Airway epithelial cell (primary cell): ENCODE results near the gene LST1. TPM values are rescaled to one million over a fixed set of nuclear protein-coding genes. Genes with fewer than 3 reads are reported as not detected.

Experiments used
- total RNA-seq: library from RNA; depleted of rRNA; stranded (reverse); fragments of >200 nt; gene quantifications from 2 replicates; pipeline ENCODE4 v1.2.3, GENCODE V29; 2015

The LST1 gene
- total RNA-seq, result not detected in 2 replicates

DNA sequence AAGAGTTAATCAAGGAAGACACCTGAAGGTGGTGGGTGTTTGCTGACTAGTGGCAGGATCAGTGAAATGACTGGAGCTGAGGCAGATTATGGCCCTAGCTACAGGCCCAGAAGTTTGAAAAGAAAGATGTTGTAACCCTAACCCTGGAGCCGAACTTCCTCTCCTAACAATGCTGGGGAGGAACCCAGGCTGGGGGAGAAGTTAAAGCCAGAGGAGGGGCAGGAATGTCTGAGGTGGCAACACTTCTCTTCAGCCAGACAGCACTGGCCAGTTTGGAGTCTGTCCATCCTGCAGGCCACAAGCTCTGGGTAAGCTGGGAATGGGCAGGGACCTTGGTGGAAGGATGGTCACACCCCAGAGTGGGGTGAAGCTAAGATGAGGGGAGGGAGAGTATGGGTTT is at the start of gene LST1:
TSS of gene LST1 (plus strand) at position 270 of the 400 bp plus-strand sequence. CDS start 1,023 bp downstream, outside the sequence.

GRCh38 chr6:31541658-31542521 is 44.2 kb upstream of the LST1 start, which contains the start of gene DDX39B:
Gene DDX39B (minus strand): TSS chr6:31542003. CDS start chr6:31540532, 1,471 bp downstream.

GRCh38 chr6:31546339-31546957 is 39.6 kb upstream of the LST1 start, which contains the start of gene ATP6V1G2:
Gene ATP6V1G2 (minus strand): TSS chr6:31546608. CDS start chr6:31546559, 49 bp downstream.

GRCh38 chr6:31546958-31547726 is 38.9 kb upstream of the LST1 start, which contains the start of gene NFKBIL1:
Gene NFKBIL1 (plus strand): TSS chr6:31547608. CDS start chr6:31547695, 87 bp downstream.

DNA sequence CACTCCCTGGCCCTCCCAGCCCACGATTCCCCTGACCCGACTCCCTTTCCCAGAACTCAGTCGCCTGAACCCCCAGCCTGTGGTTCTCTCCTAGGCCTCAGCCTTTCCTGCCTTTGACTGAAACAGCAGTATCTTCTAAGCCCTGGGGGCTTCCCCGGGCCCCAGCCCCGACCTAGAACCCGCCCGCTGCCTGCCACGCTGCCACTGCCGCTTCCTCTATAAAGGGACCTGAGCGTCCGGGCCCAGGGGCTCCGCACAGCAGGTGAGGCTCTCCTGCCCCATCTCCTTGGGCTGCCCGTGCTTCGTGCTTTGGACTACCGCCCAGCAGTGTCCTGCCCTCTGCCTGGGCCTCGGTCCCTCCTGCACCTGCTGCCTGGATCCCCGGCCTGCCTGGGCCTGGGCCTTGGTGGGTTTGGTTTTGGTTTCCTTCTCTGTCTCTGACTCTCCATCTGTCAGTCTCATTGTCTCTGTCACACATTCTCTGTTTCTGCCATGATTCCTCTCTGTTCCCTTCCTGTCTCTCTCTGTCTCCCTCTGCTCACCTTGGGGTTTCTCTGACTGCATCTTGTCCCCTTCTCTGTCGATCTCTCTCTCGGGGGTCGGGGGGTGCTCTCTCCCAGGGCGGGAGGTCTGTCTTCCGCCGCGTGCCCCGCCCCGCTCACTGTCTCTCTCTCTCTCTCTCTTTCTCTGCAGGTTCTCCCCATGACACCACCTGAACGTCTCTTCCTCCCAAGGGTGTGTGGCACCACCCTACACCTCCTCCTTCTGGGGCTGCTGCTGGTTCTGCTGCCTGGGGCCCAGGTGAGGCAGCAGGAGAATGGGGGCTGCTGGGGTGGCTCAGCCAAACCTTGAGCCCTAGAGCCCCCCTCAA is 13.8 kb upstream of the LST1 start, which contains the start of gene LTA:
TSS of gene LTA (plus strand) at position 249 of the 871 bp plus-strand sequence. CDS start at position 703, 454 bp downstream.

GRCh38 chr6:31575335-31575901 is 10.7 kb upstream of the LST1 start, which contains the start of gene TNF:
Gene TNF (plus strand): TSS chr6:31575565. CDS start chr6:31575742, 177 bp downstream.

GRCh38 chr6:31582230-31582643 is 3.8 kb upstream of the LST1 start, which contains the start of gene LTB:
Gene LTB (minus strand): TSS chr6:31582424. CDS start chr6:31582417, 7 bp downstream.

DNA sequence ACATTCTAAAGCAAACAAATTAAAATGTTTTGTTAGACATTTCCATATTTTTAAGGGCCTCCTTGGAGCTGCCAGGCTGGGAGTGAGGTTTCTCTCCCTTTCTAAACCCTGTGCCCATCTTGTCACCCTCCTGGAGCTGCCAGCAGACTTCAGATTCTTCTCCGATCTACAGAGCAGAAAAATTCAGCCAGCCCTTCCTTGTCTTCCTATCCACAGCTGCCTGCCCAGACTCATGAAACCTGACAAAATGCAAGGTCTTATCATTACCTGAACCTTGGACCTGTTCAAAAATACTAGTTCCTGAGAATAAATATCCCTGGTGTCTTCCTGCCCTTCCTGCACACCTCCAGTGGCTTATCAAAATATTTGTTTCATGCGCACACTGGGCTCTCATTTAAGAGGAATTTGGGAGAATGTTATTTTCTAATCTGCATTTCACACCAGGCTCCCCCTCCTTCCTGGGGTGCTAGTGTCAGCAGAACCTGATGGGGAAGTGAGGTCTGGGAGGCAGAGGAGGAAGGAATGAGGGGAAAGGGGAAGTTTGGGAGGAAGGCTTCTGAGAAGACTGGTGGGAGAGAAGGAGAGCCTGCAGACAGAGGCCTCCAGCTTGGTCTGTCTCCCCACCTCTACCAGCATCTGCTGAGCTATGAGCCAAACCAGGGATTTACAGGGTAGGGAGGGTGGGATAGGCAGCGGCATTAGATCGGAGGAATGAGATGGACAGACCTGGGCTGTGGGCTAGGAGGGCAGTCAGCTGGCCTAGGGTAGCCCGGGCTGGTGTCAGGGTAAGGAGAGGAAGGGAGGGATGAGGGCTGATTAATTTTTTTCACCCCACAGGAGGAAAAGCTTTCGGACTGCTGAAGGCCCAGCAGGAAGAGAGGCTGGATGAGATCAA is 28.9 kb downstream of the LST1 start, which contains the start of gene AIF1:
TSS of gene AIF1 (plus strand) at position 551 of the 895 bp plus-strand sequence. CDS start at position 647, 96 bp downstream.

DNA sequence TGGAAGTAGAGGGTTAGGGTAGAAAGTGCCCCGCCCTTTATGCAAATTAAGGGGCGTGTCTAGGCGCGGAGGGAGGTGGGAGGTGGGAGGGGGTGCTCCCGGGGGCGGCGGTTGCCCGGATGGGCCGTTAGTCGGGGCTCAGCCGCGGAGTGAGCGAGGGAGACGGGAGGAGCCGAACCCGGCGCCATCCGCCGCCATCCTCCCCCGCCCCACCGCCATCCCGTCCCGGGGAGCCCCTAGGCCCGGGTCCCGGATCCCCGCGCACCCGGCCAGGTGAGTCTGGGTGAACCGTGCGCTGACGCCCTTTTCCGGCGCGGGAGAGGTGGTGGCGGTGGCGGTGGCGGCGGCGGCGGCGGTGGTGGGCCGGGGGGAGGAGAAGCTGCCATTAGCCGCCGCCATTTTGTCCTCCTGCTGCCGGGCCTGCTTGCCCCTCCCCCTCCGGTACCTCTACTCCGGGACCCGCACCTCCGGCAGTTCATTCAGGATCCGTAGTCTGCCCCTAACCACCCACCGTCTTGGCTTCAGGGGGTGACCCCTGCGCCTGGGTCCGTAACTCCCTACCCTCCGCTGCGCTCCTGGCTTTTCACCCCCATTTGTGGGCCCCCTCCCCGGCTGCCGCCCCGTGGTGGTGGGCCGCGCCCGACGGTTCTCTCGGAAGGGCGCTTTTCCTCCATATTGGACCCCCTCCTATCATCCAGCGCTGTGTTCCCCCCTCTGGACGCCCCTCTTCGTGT is 34.7 kb downstream of the LST1 start, which contains the start of gene PRRC2A:
TSS of gene PRRC2A (plus strand) at position 130 of the 734 bp plus-strand sequence. CDS start 2,075 bp downstream, outside the sequence.

Other genes with a start within 250 kb of the LST1 start
- gene HLA-B, start 229.1 kb upstream of the LST1 start, total RNA-seq, result 8.4 and 10.9 TPM in 2 replicates
- 28.6 and 29.3 TPM in 2 replicates for gene MICA, start 182.7 kb upstream of the LST1 start, total RNA-seq
- gene MICB, start 88.1 kb upstream of the LST1 start, total RNA-seq, result 5.2 and 9.3 TPM in 2 replicates
- gene MCCD1, start 57.3 kb upstream of the LST1 start, total RNA-seq, result not detected in 2 replicates
- gene DDX39B, start 44.3 kb upstream of the LST1 start, total RNA-seq, result 291 and 399 TPM in 2 replicates
- 0.19 and 0.28 TPM in 2 replicates for gene ATP6V1G2, start 39.7 kb upstream of the LST1 start, total RNA-seq
- gene NFKBIL1, start 38.7 kb upstream of the LST1 start, total RNA-seq, result 16.3 and 17.6 TPM in 2 replicates
- gene LTA, start 14.0 kb upstream of the LST1 start, total RNA-seq, result not detected in 2 replicates
- gene TNF, start 10.7 kb upstream of the LST1 start, total RNA-seq, result 0.23 and 0.28 TPM in 2 replicates
- 0.85 and 1.5 TPM in 2 replicates for gene LTB, start 3.9 kb upstream of the LST1 start, total RNA-seq
- not detected in 2 replicates for gene NCR3, start 6.7 kb downstream of the LST1 start, total RNA-seq
- not detected in 2 replicates for gene AIF1, start 29.0 kb downstream of the LST1 start, total RNA-seq
- gene PRRC2A, start 34.4 kb downstream of the LST1 start, total RNA-seq, result 63.4 and 119 TPM in 2 replicates
- gene BAG6, start 66.4 kb downstream of the LST1 start, total RNA-seq, result 200 and 272 TPM in 2 replicates
- gene APOM, start 69.6 kb downstream of the LST1 start, total RNA-seq, result 2.3 and 3.9 TPM in 2 replicates
- gene C6orf47, start 74.5 kb downstream of the LST1 start, total RNA-seq, result 17.0 and 18.1 TPM in 2 replicates
- gene GPANK1, start 78.7 kb downstream of the LST1 start, total RNA-seq, result 14.5 and 14.7 TPM in 2 replicates
- 236 and 271 TPM in 2 replicates for gene CSNK2B, start 79.8 kb downstream of the LST1 start, total RNA-seq
- gene LY6G5B, start 83.7 kb downstream of the LST1 start, total RNA-seq, result 0.60 and 2.1 TPM in 2 replicates
- 0.42 and 0.79 TPM in 2 replicates for gene LY6G5C, start 94.8 kb downstream of the LST1 start, total RNA-seq
- 26.8 and 31.6 TPM in 2 replicates for gene ABHD16A, start 117.0 kb downstream of the LST1 start, total RNA-seq
- gene LY6G6F, start 120.6 kb downstream of the LST1 start, total RNA-seq, result not detected in 2 replicates
- gene LY6G6D, start 129.1 kb downstream of the LST1 start, total RNA-seq, result not detected in 2 replicates
- 1.5 and 3.7 TPM in 2 replicates for gene LY6G6C, start 135.5 kb downstream of the LST1 start, total RNA-seq
- gene MPIG6B, start 137.1 kb downstream of the LST1 start, total RNA-seq, result 0.49 TPM in 1 of 2 replicates, not detected in the other
- gene DDAH2, start 143.0 kb downstream of the LST1 start, total RNA-seq, result 28.1 and 43.2 TPM in 2 replicates
- 445 and 657 TPM in 2 replicates for gene CLIC1, start 150.3 kb downstream of the LST1 start, total RNA-seq
- gene MSH5, start 153.7 kb downstream of the LST1 start, total RNA-seq, result 10.5 and 12.6 TPM in 2 replicates
- 0.63 and 2.0 TPM in 2 replicates for gene SAPCD1, start 176.4 kb downstream of the LST1 start, total RNA-seq
- gene VWA7, start 191.1 kb downstream of the LST1 start, total RNA-seq, result 1.6 and 2.8 TPM in 2 replicates
- 109 and 115 TPM in 2 replicates for gene VARS1, start 209.5 kb downstream of the LST1 start, total RNA-seq
- gene LSM2, start 220.7 kb downstream of the LST1 start, total RNA-seq, result 73.8 and 83.4 TPM in 2 replicates
- gene HSPA1L, start 229.0 kb downstream of the LST1 start, total RNA-seq, result 0.14 and 0.21 TPM in 2 replicates
- 85.4 and 93.2 TPM in 2 replicates for gene HSPA1A, start 229.3 kb downstream of the LST1 start, total RNA-seq
- gene HSPA1B, start 241.5 kb downstream of the LST1 start, total RNA-seq, result 172 and 180 TPM in 2 replicates